PC-9 (cell line): ENCODE measurements around the gene NARF. TPM values are rescaled to one million over a fixed set of nuclear protein-coding genes. Genes with fewer than 3 reads are reported as not detected.
"Not testable (repeated sequence)": the region's sequence is repeated elsewhere in the genome, so short reads cannot be mapped to it uniquely, and the experiment has no call there.

Experiments used
- BruUV-seq: library from RNA; stranded (reverse); fragments of 400-500 nt; replicated peaks from 2 replicates; lab custom pipeline; 2021; lab: Mats Ljungman, UMichigan
- CTCF ChIA-PET: fragments of 300-600 bp; sonication (Branson Sonifier 250); formaldehyde crosslinking; loops from one replicate; lab custom pipeline; 2022; ENCODE audit warnings: antibody characterized with exemption; lab: Charles Lee
- POLR2A ChIA-PET: fragments of 300-600 bp; sonication (Branson Sonifier 250); formaldehyde crosslinking; loops from one replicate; lab custom pipeline; 2022; ENCODE audit warnings: antibody characterized with exemption; ENCODE audit not compliant: unreplicated experiment; lab: Charles Lee
- DNase-seq, 2 experiments: peaks; one replicate each; pipeline versions ENCODE4 v3.0.0 to v3.0.0-alpha.2; 2015 to 2022; ENCODE audit warnings: mixed read lengths in 1 of 2
- H2AFZ ChIP-seq: fragments of 200-600 bp; sonication (generic); 2 replicates; pipeline ENCODE4 v1.8.1; 2017; ENCODE audit warnings: antibody characterized with exemption
- H3F3A ChIP-seq: fragments of 200-600 bp; sonication (generic); 2 replicates; pipeline ENCODE4 v1.8.1; 2017; ENCODE audit warnings: antibody characterized with exemption, mild to moderate bottlenecking, low read depth; ENCODE audit not compliant: insufficient read depth
- H3K27ac ChIP-seq: fragments of 200-600 bp; sonication (generic); 2 replicates; pipeline ENCODE4 v1.6.1; 2016; ENCODE audit warnings: mixed run types
- H3K27me3 ChIP-seq: fragments of 200-600 bp; sonication (generic); 2 replicates; pipeline ENCODE4 v1.6.1; 2016; ENCODE audit warnings: low read depth, mixed run types; ENCODE audit not compliant: insufficient read depth
- H3K36me3 ChIP-seq: fragments of 200-600 bp; sonication (generic); 2 replicates; pipeline ENCODE4 v1.6.1; 2016; ENCODE audit warnings: low read depth, mixed run types
- H3K4me1 ChIP-seq: fragments of 200-600 bp; sonication (generic); replicated peaks from 2 replicates; pipeline ENCODE4 v1.6.1; 2016; ENCODE audit warnings: mixed run types; ENCODE audit not compliant: insufficient read depth
- H3K4me2 ChIP-seq: fragments of 200-600 bp; sonication (generic); 2 replicates; pipeline ENCODE4 v1.6.1; 2017; ENCODE audit warnings: mixed run types
- H3K4me3 ChIP-seq: fragments of 200-600 bp; sonication (generic); 2 replicates; pipeline ENCODE4 v1.6.1; 2016; ENCODE audit warnings: mixed run types
- H3K79me2 ChIP-seq: fragments of 200-600 bp; sonication (generic); 2 replicates; pipeline ENCODE4 v1.6.1; 2017; ENCODE audit warnings: low read depth, mixed run types
- H3K9me2 ChIP-seq: fragments of 200-600 bp; sonication (generic); 2 replicates; pipeline ENCODE4 v1.8.1; 2017; ENCODE audit warnings: mild to moderate bottlenecking; ENCODE audit not compliant: insufficient read depth
- H3K9me3 ChIP-seq: fragments of 200-600 bp; sonication (generic); 2 replicates; pipeline ENCODE4 v1.8.1; 2016; ENCODE audit warnings: low read depth; ENCODE audit not compliant: insufficient read depth
- H4K20me1 ChIP-seq: fragments of 200-600 bp; sonication (generic); 2 replicates; pipeline ENCODE4 v1.8.1; 2017; ENCODE audit not compliant: insufficient read depth
- CTCF ChIP-seq: fragments of 200-600 bp; sonication (generic); conservative IDR thresholded peaks from 2 replicates; pipeline ENCODE4 v1.6.1; 2017; ENCODE audit warnings: mixed run types, antibody characterized with exemption, mild to moderate bottlenecking, moderate library complexity
- EZH2 ChIP-seq: fragments of 200-600 bp; sonication (generic); IDR thresholded peaks from 2 replicates; pipeline ENCODE4 v1.8.0; 2017; ENCODE audit warnings: antibody characterized with exemption, low read depth
- intact Hi-C: fragments of 100-400 bp; cut with micrococcal nuclease; formaldehyde crosslinking; loops from one replicate; pipeline ENCODE4 v1.10.0; 2022; ENCODE audit not compliant: unreplicated experiment
- total RNA-seq: library from RNA; stranded (reverse); gene quantifications from 2 replicates; pipeline ENCODE4 v1.2.3, GENCODE V29; 2021

NARF gene
- total RNA-seq, 1 experiment from 2014 or later: 57.2 TPM

- no TSS peak for BruUV-seq
- peak overlapping the region; percentile 84 for H2AFZ ChIP-seq
- intact Hi-C loops: no loop called here
Measured at GRCh38 chr17:82449883-82450356, 8.6 kb upstream of the NARF start.

GRCh38 chr17:82450357-82451106 is 8.0 kb upstream of the NARF start, which contains the start of gene CYBC1:
Gene CYBC1 (minus strand): TSS chr17:82450752. CDS start chr17:82449254, 1,498 bp downstream.
- no peaks in the 10 kb centered on the region for H3K27me3 ChIP-seq
- H3K36me3 ChIP-seq: no peaks in the 10 kb centered on the region
- peaks cover 10% of the 10 kb centered on the region; the same call in 1 of the 2 replicates for H3K79me2 ChIP-seq
- H3K9me3 ChIP-seq: no peaks in the 10 kb centered on the region
- no peaks in the 10 kb centered on the region for H3K9me2 ChIP-seq
- DNase-seq: peak; percentile 65 to 90
- intact Hi-C loops: no loop called here
- peak within 1 kb of the TSS; percentile 98 for H3K4me2 ChIP-seq
- H3K4me3 ChIP-seq: peak within 1 kb of the TSS; percentile 94
- ChIA-PET CTCF (interaction anchor here (0.6 kb wide), 1 partner anchor 66 kb away, joined by 6 read pairs; no protein-coding TSS in a partner anchor), POLR2A (no interaction called here)
- no peaks in the 10 kb centered on the region for H4K20me1 ChIP-seq
- TF ChIP-seq EZH2 (no peak), CTCF (no peak)
- H3F3A ChIP-seq: no peaks in the 10 kb centered on the region
- H3K4me1 ChIP-seq: peaks cover 12% of the 10 kb centered on the region; the same call in 1 of the 2 replicates
- TSS peak; percentile 75 for BruUV-seq
- peak within 1 kb of the TSS; percentile 43; the same call in 1 of the 2 replicates for H3K27ac ChIP-seq
- peak within 1 kb of the TSS; percentile 84 for H2AFZ ChIP-seq

More at GRCh38 chr17:82449883-82450356, 8.6 kb upstream of the NARF start:
- H3K9me2 ChIP-seq: no peaks in the 10 kb centered on the region
- H3K4me1 ChIP-seq: peaks cover 12% of the 10 kb centered on the region; the same call in 1 of the 2 replicates
- peak overlapping the region; percentile 80 for H3K4me2 ChIP-seq
- H4K20me1 ChIP-seq: no peaks in the 10 kb centered on the region
- CTCF ChIA-PET: interaction anchor here (0.6 kb wide), 1 partner anchor 67 kb away, joined by 6 read pairs; no protein-coding TSS in a partner anchor
- no peak overlapping the region for H3K27ac ChIP-seq
- TF ChIP-seq CTCF (no peak), EZH2 (no peak)
- H3K4me3 ChIP-seq: peak overlapping the region; percentile 94
- peaks cover 10% of the 10 kb centered on the region; the same call in 1 of the 2 replicates for H3K79me2 ChIP-seq
- no peaks in the 10 kb centered on the region for H3K27me3 ChIP-seq
- POLR2A ChIA-PET: no interaction called here
- no peaks in the 10 kb centered on the region for H3K9me3 ChIP-seq
- no peaks in the 10 kb centered on the region for H3F3A ChIP-seq
- H3K36me3 ChIP-seq: no peaks in the 10 kb centered on the region
- DNase-seq: no peak

DNA sequence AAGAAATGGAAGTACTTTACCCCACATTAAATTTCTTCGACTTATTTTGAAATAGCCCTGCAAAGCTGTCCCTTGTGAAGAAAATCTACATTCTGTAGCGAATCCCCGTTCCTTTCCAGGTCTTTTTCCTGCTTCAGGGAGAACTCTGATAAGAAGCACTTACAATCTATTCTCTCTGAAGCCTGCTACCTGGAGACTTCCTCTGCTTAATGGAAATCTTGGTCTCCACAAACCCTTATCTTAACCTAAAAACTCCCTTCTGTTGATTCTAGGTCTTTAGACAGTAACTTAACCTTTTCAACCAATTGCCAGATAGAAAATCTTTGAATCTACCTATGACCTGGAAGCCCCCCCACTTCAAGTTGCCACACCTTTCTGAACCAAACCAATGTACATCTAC is 6.4 kb upstream of the NARF start:
- Histone ChIP-seq H3K27me3 (no peaks in the 10 kb centered on the region), H2AFZ (no peak overlapping the region), H3K4me3 (no peak overlapping the region), H3K79me2 (peaks cover 10% of the 10 kb centered on the region; the same call in 1 of the 2 replicates), H4K20me1 (no peaks in the 10 kb centered on the region), H3K9me3 (no peaks in the 10 kb centered on the region), H3K27ac (no peak overlapping the region), H3K36me3 (no peaks in the 10 kb centered on the region), H3K4me1 (peaks cover 14% of the 10 kb centered on the region), H3K9me2 (no peaks in the 10 kb centered on the region), H3F3A (peaks cover 1% of the 10 kb centered on the region; the same call in 1 of the 2 replicates), H3K4me2 (no peak overlapping the region)
- intact Hi-C loops: no loop called here
- BruUV-seq: no TSS peak
- no peak for DNase-seq
- ChIA-PET POLR2A (no interaction called here), CTCF (no interaction called here)
- TF ChIP-seq EZH2 (no peak), CTCF (no peak)

GRCh38 chr17:82453151-82453550 is 5.4 kb upstream of the NARF start:
- CTCF ChIA-PET, intact Hi-C loops: not testable (repeated sequence)

GRCh38 chr17:82453706-82454105 is 4.8 kb upstream of the NARF start:
- BruUV-seq, H3K4me3 ChIP-seq, CTCF ChIA-PET, H3K9me2 ChIP-seq, H2AFZ ChIP-seq, H3K36me3 ChIP-seq, DNase-seq, H3K27ac ChIP-seq, H3K9me3 ChIP-seq, H3K4me2 ChIP-seq, H3K27me3 ChIP-seq, H3F3A ChIP-seq, H4K20me1 ChIP-seq, intact Hi-C loops, POLR2A ChIA-PET: not testable (repeated sequence)
- peaks cover 20% of the 10 kb centered on the region for H3K4me1 ChIP-seq
- H3K79me2 ChIP-seq: peaks cover 10% of the 10 kb centered on the region; the same call in 1 of the 2 replicates

More at GRCh38 chr17:82453151-82453550, 5.4 kb upstream of the NARF start:
- H2AFZ ChIP-seq, H3K36me3 ChIP-seq, DNase-seq, H3K4me3 ChIP-seq, POLR2A ChIA-PET, H3K4me2 ChIP-seq, H3F3A ChIP-seq, BruUV-seq, H4K20me1 ChIP-seq, H3K27me3 ChIP-seq, H3K9me2 ChIP-seq, H3K9me3 ChIP-seq, H3K27ac ChIP-seq: not testable (repeated sequence)
- peaks cover 10% of the 10 kb centered on the region; the same call in 1 of the 2 replicates for H3K79me2 ChIP-seq
- H3K4me1 ChIP-seq: peaks cover 20% of the 10 kb centered on the region
